Measurements from ENCODE around the gene PAX2. TPM values are rescaled to one million over a fixed set of nuclear protein-coding genes. Genes with fewer than 3 reads are reported as not detected.

Gene PAX2
- total RNA-seq, 1 donor from 2014 or later: 5.1 TPM

GRCh38 chr10:100751211-100751933 is 6.0 kb downstream of the PAX2 start:
- DNase-seq (ENCODE audit: low read depth): no peak

GRCh38 chr10:100755821-100756220 is 10.4 kb downstream of the PAX2 start:
- no peak for TF ChIP-seq CTCF (IDR thresholded peaks at IDR 0.05; ENCODE audit: insufficient read depth, low read length, poor library complexity, severe bottlenecking)
- Histone ChIP-seq H3K4me3 (ENCODE audit: low read depth, low read length) (no peak overlapping the region), H3K36me3 (ENCODE audit: control insufficient read depth, insufficient read depth, low read length) (no peaks in the 10 kb centered on the region), H3K27me3 (ENCODE audit: control insufficient read depth, insufficient read depth, low read length) (peaks cover 2% of the 10 kb centered on the region)
- DNase-seq (ENCODE audit: low read depth): no peak

More at GRCh38 chr10:100751211-100751933, 6.0 kb downstream of the PAX2 start:
- no peak for TF ChIP-seq CTCF (IDR thresholded peaks at IDR 0.05; ENCODE audit: insufficient read depth, low read length, poor library complexity, severe bottlenecking)
- Histone ChIP-seq H3K36me3 (ENCODE audit: control insufficient read depth, insufficient read depth, low read length) (peaks cover 5% of the 10 kb centered on the region), H3K27me3 (ENCODE audit: control insufficient read depth, insufficient read depth, low read length) (peaks cover 4% of the 10 kb centered on the region), H3K4me3 (ENCODE audit: low read depth, low read length) (no peak overlapping the region)

GRCh38 chr10:100759331-100759730 is 13.9 kb downstream of the PAX2 start:
- no peak overlapping the region for H3K4me3 ChIP-seq (ENCODE audit: low read depth, low read length)
- no peak for DNase-seq (ENCODE audit: low read depth)
- no peaks in the 10 kb centered on the region for H3K27me3 ChIP-seq (ENCODE audit: control insufficient read depth, insufficient read depth, low read length)
- H3K36me3 ChIP-seq (ENCODE audit: control insufficient read depth, insufficient read depth, low read length): no peaks in the 10 kb centered on the region
- no peak for TF ChIP-seq CTCF (IDR thresholded peaks at IDR 0.05; ENCODE audit: insufficient read depth, low read length, poor library complexity, severe bottlenecking)

- Histone ChIP-seq H3K4me3 (ENCODE audit: low read depth, low read length) (no peak overlapping the region), H3K36me3 (ENCODE audit: control insufficient read depth, insufficient read depth, low read length) (no peaks in the 10 kb centered on the region), H3K27me3 (ENCODE audit: control insufficient read depth, insufficient read depth, low read length) (no peaks in the 10 kb centered on the region)
- TF ChIP-seq CTCF (IDR thresholded peaks at IDR 0.05; ENCODE audit: insufficient read depth, low read length, poor library complexity, severe bottlenecking): no peak
- DNase-seq (ENCODE audit: low read depth): no peak
These were observed 15.3 kb downstream of the PAX2 start for GRCh38 chr10:100760726-100761125.

GRCh38 chr10:100761191-100761590 is 15.8 kb downstream of the PAX2 start:
- H3K4me3 ChIP-seq (ENCODE audit: low read depth, low read length): no peak overlapping the region
- no peak for TF ChIP-seq CTCF (IDR thresholded peaks at IDR 0.05; ENCODE audit: insufficient read depth, low read length, poor library complexity, severe bottlenecking)

More at GRCh38 chr10:100761191-100761590, 15.8 kb downstream of the PAX2 start:
- no peaks in the 10 kb centered on the region for H3K27me3 ChIP-seq (ENCODE audit: control insufficient read depth, insufficient read depth, low read length)
- H3K36me3 ChIP-seq (ENCODE audit: control insufficient read depth, insufficient read depth, low read length): no peaks in the 10 kb centered on the region
- DNase-seq (ENCODE audit: low read depth): no peak

All from kidney epithelial cell (primary cell).